Temporal lobe (tissue), 2 donors: ENCODE results near the gene FTL. TPM values are rescaled to one million over a fixed set of nuclear protein-coding genes. Genes with fewer than 3 reads are reported as not detected.

Source experiments
- small RNA-seq: library from RNA; depleted of rRNA; stranded (forward); fragments of <200 nt; gene quantifications from one replicate; pipeline ENCODE3, GENCODE V24; 2014; ENCODE audit warnings: low replicate concordance
- total RNA-seq: library from RNA; depleted of rRNA; stranded (reverse); fragments of >200 nt; gene quantifications from one replicate; pipeline ENCODE4 v1.2.3, GENCODE V29; 2014

The FTL gene
- total RNA-seq, 1 donor from 2014 or later = 634 TPM

Small RNA genes within 50 kb of the gene (small RNA-seq; reads per million reads assigned to genes)
- gene AC026803.1 (not detected), gene MIR6798 (not detected)

Other genes starting within 250 kb of the FTL start
- 0.74 TPM for gene MAMSTR, start 245.6 kb upstream of the FTL start, total RNA-seq
- 3.9 TPM for gene RASIP1, start 224.7 kb upstream of the FTL start, total RNA-seq
- not detected for gene IZUMO1, start 218.4 kb upstream of the FTL start, total RNA-seq
- gene FUT1, start 212.7 kb upstream of the FTL start, total RNA-seq = 0.49 TPM
- gene FGF21, start 209.8 kb upstream of the FTL start, total RNA-seq = not detected
- 7.1 TPM for gene BCAT2, start 154.3 kb upstream of the FTL start, total RNA-seq
- gene HSD17B14, start 128.8 kb upstream of the FTL start, total RNA-seq = 1.7 TPM
- 2.0 TPM for gene PLEKHA4, start 96.7 kb upstream of the FTL start, total RNA-seq
- 23.1 TPM for gene PPP1R15A, start 92.9 kb upstream of the FTL start, total RNA-seq
- gene TULP2, start 66.6 kb upstream of the FTL start, total RNA-seq = not detected
- gene NUCB1, start 65.0 kb upstream of the FTL start, total RNA-seq = 45.5 TPM
- gene DHDH, start 31.6 kb upstream of the FTL start, total RNA-seq = 0.49 TPM
- 15.2 TPM for gene BAX, start 10.4 kb upstream of the FTL start, total RNA-seq
- 13.8 TPM for gene GYS1, start 28.0 kb downstream of the FTL start, total RNA-seq
- 60.5 TPM for gene RUVBL2, start 28.6 kb downstream of the FTL start, total RNA-seq
- not detected for gene LHB, start 51.8 kb downstream of the FTL start, total RNA-seq
- gene CGB3, start 59.0 kb downstream of the FTL start, total RNA-seq = not detected
- not detected for gene CGB2, start 66.6 kb downstream of the FTL start, total RNA-seq
- not detected for gene CGB1, start 71.6 kb downstream of the FTL start, total RNA-seq
- not detected for gene CGB5, start 78.5 kb downstream of the FTL start, total RNA-seq
- gene CGB8, start 83.8 kb downstream of the FTL start, total RNA-seq = not detected
- gene CGB7, start 92.4 kb downstream of the FTL start, total RNA-seq = not detected
- gene NTF4, start 99.5 kb downstream of the FTL start, total RNA-seq = not detected
- not detected for gene KCNA7, start 107.4 kb downstream of the FTL start, total RNA-seq
- 110 TPM for gene SNRNP70, start 120.1 kb downstream of the FTL start, total RNA-seq
- 19.7 TPM for gene LIN7B, start 149.1 kb downstream of the FTL start, total RNA-seq
- 0.25 TPM for gene C19orf73, start 153.8 kb downstream of the FTL start, total RNA-seq
- gene PPFIA3, start 154.2 kb downstream of the FTL start, total RNA-seq = 33.9 TPM
- 0.25 TPM for gene HRC, start 190.1 kb downstream of the FTL start, total RNA-seq
- gene TRPM4, start 192.5 kb downstream of the FTL start, total RNA-seq = 4.2 TPM